ENCODE data around the gene UNG.

- TF ChIP-seq, protein P1, sequence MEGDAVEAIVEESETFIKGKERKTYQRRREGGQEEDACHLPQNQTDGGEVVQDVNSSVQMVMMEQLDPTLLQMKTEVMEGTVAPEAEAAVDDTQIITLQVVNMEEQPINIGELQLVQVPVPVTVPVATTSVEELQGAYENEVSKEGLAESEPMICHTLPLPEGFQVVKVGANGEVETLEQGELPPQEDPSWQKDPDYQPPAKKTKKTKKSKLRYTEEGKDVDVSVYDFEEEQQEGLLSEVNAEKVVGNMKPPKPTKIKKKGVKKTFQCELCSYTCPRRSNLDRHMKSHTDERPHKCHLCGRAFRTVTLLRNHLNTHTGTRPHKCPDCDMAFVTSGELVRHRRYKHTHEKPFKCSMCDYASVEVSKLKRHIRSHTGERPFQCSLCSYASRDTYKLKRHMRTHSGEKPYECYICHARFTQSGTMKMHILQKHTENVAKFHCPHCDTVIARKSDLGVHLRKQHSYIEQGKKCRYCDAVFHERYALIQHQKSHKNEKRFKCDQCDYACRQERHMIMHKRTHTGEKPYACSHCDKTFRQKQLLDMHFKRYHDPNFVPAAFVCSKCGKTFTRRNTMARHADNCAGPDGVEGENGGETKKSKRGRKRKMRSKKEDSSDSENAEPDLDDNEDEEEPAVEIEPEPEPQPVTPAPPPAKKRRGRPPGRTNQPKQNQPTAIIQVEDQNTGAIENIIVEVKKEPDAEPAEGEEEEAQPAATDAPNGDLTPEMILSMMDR (IDR thresholded peaks at IDR 0.05) = no peak
- no peak for TF ChIP-seq EHMT2 (IDR thresholded peaks at IDR 0.05; ENCODE audit: low read depth)
- TF ChIP-seq POLR2A (IDR thresholded peaks at IDR 0.05; ENCODE audit: low read length) = no peak
- TF ChIP-seq, protein P2, sequence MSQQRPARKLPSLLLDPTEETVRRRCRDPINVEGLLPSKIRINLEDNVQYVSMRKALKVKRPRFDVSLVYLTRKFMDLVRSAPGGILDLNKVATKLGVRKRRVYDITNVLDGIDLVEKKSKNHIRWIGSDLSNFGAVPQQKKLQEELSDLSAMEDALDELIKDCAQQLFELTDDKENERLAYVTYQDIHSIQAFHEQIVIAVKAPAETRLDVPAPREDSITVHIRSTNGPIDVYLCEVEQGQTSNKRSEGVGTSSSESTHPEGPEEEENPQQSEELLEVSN (IDR thresholded peaks at IDR 0.05; ENCODE audit: borderline replicate concordance, low read depth) = no peak
- TF ChIP-seq BHLHE40 (IDR thresholded peaks at IDR 0.05; ENCODE audit: low read depth, low read length) = no peak
- TF ChIP-seq RAD21 (conservative IDR thresholded peaks at IDR 0.05 in 1 of 2, IDR thresholded peaks at IDR 0.05 in 1 of 2) = no peak
- TF ChIP-seq, protein P3, sequence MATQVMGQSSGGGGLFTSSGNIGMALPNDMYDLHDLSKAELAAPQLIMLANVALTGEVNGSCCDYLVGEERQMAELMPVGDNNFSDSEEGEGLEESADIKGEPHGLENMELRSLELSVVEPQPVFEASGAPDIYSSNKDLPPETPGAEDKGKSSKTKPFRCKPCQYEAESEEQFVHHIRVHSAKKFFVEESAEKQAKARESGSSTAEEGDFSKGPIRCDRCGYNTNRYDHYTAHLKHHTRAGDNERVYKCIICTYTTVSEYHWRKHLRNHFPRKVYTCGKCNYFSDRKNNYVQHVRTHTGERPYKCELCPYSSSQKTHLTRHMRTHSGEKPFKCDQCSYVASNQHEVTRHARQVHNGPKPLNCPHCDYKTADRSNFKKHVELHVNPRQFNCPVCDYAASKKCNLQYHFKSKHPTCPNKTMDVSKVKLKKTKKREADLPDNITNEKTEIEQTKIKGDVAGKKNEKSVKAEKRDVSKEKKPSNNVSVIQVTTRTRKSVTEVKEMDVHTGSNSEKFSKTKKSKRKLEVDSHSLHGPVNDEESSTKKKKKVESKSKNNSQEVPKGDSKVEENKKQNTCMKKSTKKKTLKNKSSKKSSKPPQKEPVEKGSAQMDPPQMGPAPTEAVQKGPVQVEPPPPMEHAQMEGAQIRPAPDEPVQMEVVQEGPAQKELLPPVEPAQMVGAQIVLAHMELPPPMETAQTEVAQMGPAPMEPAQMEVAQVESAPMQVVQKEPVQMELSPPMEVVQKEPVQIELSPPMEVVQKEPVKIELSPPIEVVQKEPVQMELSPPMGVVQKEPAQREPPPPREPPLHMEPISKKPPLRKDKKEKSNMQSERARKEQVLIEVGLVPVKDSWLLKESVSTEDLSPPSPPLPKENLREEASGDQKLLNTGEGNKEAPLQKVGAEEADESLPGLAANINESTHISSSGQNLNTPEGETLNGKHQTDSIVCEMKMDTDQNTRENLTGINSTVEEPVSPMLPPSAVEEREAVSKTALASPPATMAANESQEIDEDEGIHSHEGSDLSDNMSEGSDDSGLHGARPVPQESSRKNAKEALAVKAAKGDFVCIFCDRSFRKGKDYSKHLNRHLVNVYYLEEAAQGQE (IDR thresholded peaks at IDR 0.05) = no peak
- no peak for TF ChIP-seq HDAC2 (IDR thresholded peaks at IDR 0.05)
- TF ChIP-seq RCOR1 (IDR thresholded peaks at IDR 0.05; ENCODE audit: low read depth, low read length) = no peak
- no peak for TF ChIP-seq CHD2 (IDR thresholded peaks at IDR 0.05; ENCODE audit: low read length, partially characterized antibody)
- no peak for TF ChIP-seq CBX2 (IDR thresholded peaks at IDR 0.05; ENCODE audit: borderline replicate concordance, low read depth)
- TF ChIP-seq CEBPB (IDR thresholded peaks at IDR 0.05) = no peak
- no peak for TF ChIP-seq JUN (IDR thresholded peaks at IDR 0.05)
- no peak for TF ChIP-seq NPAS2 (CRISPR knock-in tag; IDR thresholded peaks at IDR 0.05; ENCODE audit: borderline replicate concordance)
These were observed 22.5 kb upstream of the UNG start for GRCh38 chr12:109074866-109075265.

Data from A549 (cell line).